Upper lobe of left lung (tissue), 6 donors: Measurements from ENCODE around the gene TOPAZ1. TPM values are rescaled to one million over a fixed set of nuclear protein-coding genes. Genes with fewer than 3 reads are reported as not detected.
A peak's percentile ranks its signal among the peaks of the same experiment; 100 is the strongest.

ENCODE experiments used
- ATAC-seq, 2 donors: fragments of 200-7000 bp; cut with Tn5 transposase; one replicate each; pipeline ENCODE4 v1.9.1; 2022; ENCODE audit warnings: mild to moderate bottlenecking in 2 of 2, moderate library complexity in 2 of 2; ENCODE audit not compliant: low FRiP score in 2 of 2
- DNase-seq, 2 donors: peaks; one replicate each; pipeline ENCODE4 v3.0.0-alpha.2; 2019 to 2020
- H3K27ac ChIP-seq, 4 donors: fragments of 200-600 bp; sonication (generic); one replicate each; pipeline ENCODE4 v1.5.1; 2016 to 2019
- H3K27me3 ChIP-seq, 4 donors: fragments of 200-600 bp; sonication (generic); one replicate each; pipeline ENCODE4 v1.5.1; 2017 to 2019
- H3K36me3 ChIP-seq, 4 donors: fragments of 200-600 bp; sonication (generic); one replicate each; pipeline ENCODE4 v1.5.1; 2016 to 2019
- H3K4me1 ChIP-seq, 4 donors: fragments of 200-600 bp; sonication (generic); one replicate each; pipeline ENCODE4 v1.5.1; 2018 to 2019
- H3K4me3 ChIP-seq, 4 donors: fragments of 200-600 bp; sonication (generic); one replicate each; pipeline ENCODE4 v1.5.1; 2017 to 2019; ENCODE audit warnings: mild to moderate bottlenecking in 2 of 4, moderate library complexity in 1 of 4
- H3K9me3 ChIP-seq, 4 donors: fragments of 200-600 bp; sonication (generic); one replicate each; pipeline ENCODE4 v1.5.1; 2018 to 2019
- CTCF ChIP-seq, 6 experiments: fragments of 450-650 bp in 4 of 6; fragments of 200-600 bp in 2 of 6; sonication (generic) in 2 of 6; IDR thresholded peaks; one replicate each; pipeline ENCODE4 v1.5.1; 2016 to 2019; ENCODE audit warnings: antibody characterized with exemption in 6 of 6
- EP300 ChIP-seq, 4 donors: sonication (generic); formaldehyde crosslinking; IDR thresholded peaks; one replicate each; pipeline ENCODE4 v1.5.1; 2017; ENCODE audit warnings: antibody characterized with exemption in 4 of 4, control low read depth in 2 of 4
- POLR2A ChIP-seq, 4 donors: fragments of 450-650 bp; IDR thresholded peaks; one replicate each; pipeline ENCODE4 v1.5.1; 2016 to 2017; ENCODE audit warnings: antibody characterized with exemption in 4 of 4, mild to moderate bottlenecking in 2 of 4
- POLR2AphosphoS5 ChIP-seq, 2 donors: sonication (generic); formaldehyde crosslinking; IDR thresholded peaks; one replicate each; pipeline ENCODE4 v1.5.1; 2017; ENCODE audit warnings: antibody characterized with exemption in 2 of 2
- WGBS, 2 donors: methylation state at CpG; one replicate each; pipeline ENCODE4 v1.1.5; 2017 to 2018; 5-methylcytosine and 5-hydroxymethylcytosine counted together
- total RNA-seq, 6 donors: library from RNA; depleted of rRNA in 4 of 6; stranded (reverse); fragments of >200 nt in 4 of 6; gene quantifications; one replicate each; pipeline versions ENCODE4 v1.1.0 to v1.2.1, GENCODE V29; 2016 to 2021
- donor health status: DM: no; HTN: no; CAD: no; lungs with moderate emphysema.
- donor health status: DM: no; HTN: yes; CAD: no; lungs with severe emphysema.

The TOPAZ1 gene
- total RNA-seq, 6 donors from 2014 or later: not detected

GRCh38 chr3:44355362-44356033, 113.8 kb downstream of the TOPAZ1 start:
- peaks cover 3 to 10% (median 6%) of the 10 kb centered on the region in 4 donors for H3K4me1 ChIP-seq
- peak in 1 of 2 donors; percentile 61 for DNase-seq
- TF ChIP-seq POLR2AphosphoS5 (IDR thresholded peaks at IDR 0.05) (no peak), EP300 (IDR thresholded peaks at IDR 0.05) (peak in 1 of 4 donors; percentile 14), POLR2A (IDR thresholded peaks at IDR 0.05) (no peak)
- H3K27me3 ChIP-seq: no peaks in the 10 kb centered on the region
- H3K4me3 ChIP-seq: no peak overlapping the region
- H3K9me3 ChIP-seq: no peaks in the 10 kb centered on the region
- peak; percentile 34 to 75 for ATAC-seq
- H3K36me3 ChIP-seq: peaks cover 0 to 21% (median 0%) of the 10 kb centered on the region in 4 donors
- WGBS, 2 donors: 22 to 34% methylated on average over 2 of the region's 2 CpGs
- H3K27ac ChIP-seq: peak overlapping the region in 2 of 4 donors; percentile 58 to 64

- no peaks in the 10 kb centered on the region for H3K27me3 ChIP-seq
- no peak overlapping the region for H3K4me3 ChIP-seq
- H3K4me1 ChIP-seq: peaks cover 3 to 10% (median 6%) of the 10 kb centered on the region in 4 donors
- TF ChIP-seq EP300 (IDR thresholded peaks at IDR 0.05) (no peak), POLR2A (IDR thresholded peaks at IDR 0.05) (no peak), POLR2AphosphoS5 (IDR thresholded peaks at IDR 0.05) (no peak), CTCF (IDR thresholded peaks at IDR 0.05) (no peak)
- peaks cover 0 to 34% (median 2%) of the 10 kb centered on the region in 4 donors for H3K36me3 ChIP-seq
- no peak overlapping the region for H3K27ac ChIP-seq
- no peak for DNase-seq
- ATAC-seq: no peak
- WGBS, 2 donors: 68 to 69% methylated on average over 3 of the region's 3 CpGs
- H3K9me3 ChIP-seq: no peaks in the 10 kb centered on the region
These were observed 117.6 kb downstream of the TOPAZ1 start for GRCh38 chr3:44359146-44359751.

GRCh38 chr3:44363591-44363990, 121.9 kb downstream of the TOPAZ1 start:
- 60 to 77% methylated on average over 2 of the region's 2 CpGs for WGBS, 2 donors
- no peaks in the 10 kb centered on the region for H3K27me3 ChIP-seq
- H3K4me1 ChIP-seq: no peaks in the 10 kb centered on the region
- peaks cover 0 to 31% (median 5%) of the 10 kb centered on the region in 4 donors for H3K36me3 ChIP-seq
- ATAC-seq (no peak), DNase-seq (peak in 1 of 2 donors; percentile 36)
- H3K9me3 ChIP-seq: no peaks in the 10 kb centered on the region
- H3K4me3 ChIP-seq: no peak overlapping the region
- TF ChIP-seq CTCF (IDR thresholded peaks at IDR 0.05) (no peak), POLR2A (IDR thresholded peaks at IDR 0.05) (no peak), EP300 (IDR thresholded peaks at IDR 0.05) (no peak), POLR2AphosphoS5 (IDR thresholded peaks at IDR 0.05) (no peak)
- H3K27ac ChIP-seq: no peak overlapping the region

- H3K36me3 ChIP-seq: peaks cover 0 to 28% (median 5%) of the 10 kb centered on the region in 4 donors
- no peak overlapping the region for H3K4me3 ChIP-seq
- ATAC-seq (no peak), DNase-seq (no peak)
- WGBS, 2 donors: 82 to 96% methylated on average over 1 of the region's 1 CpG
- H3K27ac ChIP-seq: no peak overlapping the region
- H3K4me1 ChIP-seq: no peaks in the 10 kb centered on the region
- no peaks in the 10 kb centered on the region for H3K27me3 ChIP-seq
- no peaks in the 10 kb centered on the region for H3K9me3 ChIP-seq
- TF ChIP-seq POLR2AphosphoS5 (IDR thresholded peaks at IDR 0.05): no peak
- TF ChIP-seq EP300 (IDR thresholded peaks at IDR 0.05): no peak
- no peak for TF ChIP-seq CTCF (IDR thresholded peaks at IDR 0.05)
- no peak for TF ChIP-seq POLR2A (IDR thresholded peaks at IDR 0.05)
These were observed 124.3 kb downstream of the TOPAZ1 start for GRCh38 chr3:44365952-44366351.

GRCh38 chr3:44375450-44375849, 133.8 kb downstream of the TOPAZ1 start:
- Histone ChIP-seq H3K9me3 (no peaks in the 10 kb centered on the region), H3K4me3 (no peak overlapping the region), H3K4me1 (no peaks in the 10 kb centered on the region), H3K27ac (no peak overlapping the region), H3K36me3 (peaks cover 0 to 19% (median 4%) of the 10 kb centered on the region in 4 donors), H3K27me3 (no peaks in the 10 kb centered on the region)
- DNase-seq (no peak), ATAC-seq (no peak)
- WGBS, 2 donors: 89 to 92% methylated on average over 1 of the region's 1 CpG
- TF ChIP-seq CTCF (IDR thresholded peaks at IDR 0.05): no peak
- no peak for TF ChIP-seq POLR2A (IDR thresholded peaks at IDR 0.05)
- no peak for TF ChIP-seq EP300 (IDR thresholded peaks at IDR 0.05)
- TF ChIP-seq POLR2AphosphoS5 (IDR thresholded peaks at IDR 0.05): no peak
